A549 treated with Mapracorat at 1 μM for 4 hours (cell line): ENCODE measurements around the gene TSPYL6. TPM values are rescaled to one million over a fixed set of nuclear protein-coding genes. Genes with fewer than 3 reads are reported as not detected.

Source experiments
- total RNA-seq: library from RNA; stranded (reverse); fragments of 200-300 nt; extraction: Qiagen RNA extraction; gene quantifications from 5 replicates; pipeline ENCODE4 v1.2.3, GENCODE V29; 2022

The TSPYL6 gene
- total RNA-seq: not detected in 5 replicates

GRCh38 chr2:54256091-54256694 lies at the start of gene TSPYL6:
Gene TSPYL6, minus strand, starts transcription at chr2:54256229. Its CDS starts 78 bp downstream, at chr2:54256151.

Other genes starting within 250 kb of the TSPYL6 start
- 7.5 to 8.5 TPM (median 7.9 TPM) in 5 replicates for gene ACYP2, start 140.6 kb downstream of the TSPYL6 start, total RNA-seq
- 125 to 143 TPM (median 138 TPM) in 5 replicates for gene SPTBN1, start 200.1 kb upstream of the TSPYL6 start, total RNA-seq